ENCODE measurements around the gene BMP5. TPM values are rescaled to one million over a fixed set of nuclear protein-coding genes. Genes with fewer than 3 reads are reported as not detected.

The BMP5 gene
- total and polyA plus RNA-seq, 10 of the 15 experiments (the other 5 are each of a cell fraction or from before 2014, with no cell fraction given) = not detected

- no peak overlapping the region for H3K4me2 ChIP-seq (ENCODE audit: control insufficient read depth, insufficient read depth)
- H2AFZ ChIP-seq (ENCODE audit: control insufficient read depth, low read depth, low read length) = no peak overlapping the region
- SMC1A ChIA-PET (ENCODE audit: uncharacterized antibody, unreplicated experiment) = interaction anchor here (1.5 kb wide), 1 partner anchor 12 kb away, joined by 3 read pairs; no protein-coding TSS in a partner anchor
- no peak overlapping the region for H3K27ac ChIP-seq (ENCODE audit: control insufficient read depth, insufficient read depth)
- H3K36me3 ChIP-seq (ENCODE audit: control insufficient read depth in 2 of 2, insufficient read depth in 2 of 2, low read length in 1 of 2) = no peaks in the 10 kb centered on the region
- ATAC-seq = no peak
- no peaks in the 10 kb centered on the region for H3K27me3 ChIP-seq (replicated peaks in 1 of 2; ENCODE audit: control insufficient read depth in 2 of 2, insufficient read depth in 2 of 2, low read length in 1 of 2)
- BruUV-seq (replicated peaks) = no TSS peak
- RAD21 ChIA-PET (ENCODE audit: unreplicated experiment) = no interaction called here
- no peaks in the 10 kb centered on the region for H3K9me3 ChIP-seq (replicated peaks; ENCODE audit: control insufficient read depth, insufficient read depth, low read length)
- no peaks in the 10 kb centered on the region for H3K4me1 ChIP-seq (ENCODE audit: control insufficient read depth, insufficient read depth, low read length)
- FAIRE-seq = no peak
- no peak for DNase-seq (ENCODE audit: low read depth, low spot score)
- H4K20me1 ChIP-seq (ENCODE audit: control insufficient read depth, insufficient read depth) = no peaks in the 10 kb centered on the region
- H3K79me2 ChIP-seq (ENCODE audit: control insufficient read depth, insufficient read depth, low read length) = no peaks in the 10 kb centered on the region
- H3K9ac ChIP-seq (ENCODE audit: control insufficient read depth, insufficient read depth, low read length) = no peak overlapping the region
- WGBS (ENCODE audit: insufficient coverage, insufficient replicate concordance, low lambda C conversion rate, missing lambda C conversion rate) = 4% methylated on average over 3 of the region's 3 CpGs
- in situ Hi-C loops (cut with MboI) = no loop called here
- POLR2A ChIA-PET = no interaction called here
- intact Hi-C loops (cut with micrococcal nuclease; ENCODE audit: unreplicated experiment) = no loop called here
- CTCF ChIA-PET = no interaction called here
- no peak overlapping the region for H3K4me3 ChIP-seq
- no peak for TF ChIP-seq ELK1 (IDR thresholded peaks at IDR 0.05; ENCODE audit: low read depth, low read length)
- no peak for TF ChIP-seq MLLT1 (IDR thresholded peaks at IDR 0.05)
- no peak for TF ChIP-seq KAT2A (conservative IDR thresholded peaks at IDR 0.05; ENCODE audit: control insufficient read depth, low read depth, low read length)
- TF ChIP-seq SREBF2 (IDR thresholded peaks at IDR 0.05; ENCODE audit: low read length) = no peak
- no peak for TF ChIP-seq ZNF687 (IDR thresholded peaks at IDR 0.05)
- TF ChIP-seq, protein P1, sequence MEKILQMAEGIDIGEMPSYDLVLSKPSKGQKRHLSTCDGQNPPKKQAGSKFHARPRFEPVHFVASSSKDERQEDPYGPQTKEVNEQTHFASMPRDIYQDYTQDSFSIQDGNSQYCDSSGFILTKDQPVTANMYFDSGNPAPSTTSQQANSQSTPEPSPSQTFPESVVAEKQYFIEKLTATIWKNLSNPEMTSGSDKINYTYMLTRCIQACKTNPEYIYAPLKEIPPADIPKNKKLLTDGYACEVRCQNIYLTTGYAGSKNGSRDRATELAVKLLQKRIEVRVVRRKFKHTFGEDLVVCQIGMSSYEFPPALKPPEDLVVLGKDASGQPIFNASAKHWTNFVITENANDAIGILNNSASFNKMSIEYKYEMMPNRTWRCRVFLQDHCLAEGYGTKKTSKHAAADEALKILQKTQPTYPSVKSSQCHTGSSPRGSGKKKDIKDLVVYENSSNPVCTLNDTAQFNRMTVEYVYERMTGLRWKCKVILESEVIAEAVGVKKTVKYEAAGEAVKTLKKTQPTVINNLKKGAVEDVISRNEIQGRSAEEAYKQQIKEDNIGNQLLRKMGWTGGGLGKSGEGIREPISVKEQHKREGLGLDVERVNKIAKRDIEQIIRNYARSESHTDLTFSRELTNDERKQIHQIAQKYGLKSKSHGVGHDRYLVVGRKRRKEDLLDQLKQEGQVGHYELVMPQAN (conservative IDR thresholded peaks at IDR 0.05) = no peak
- no peak for TF ChIP-seq KDM1A (IDR thresholded peaks at IDR 0.05; ENCODE audit: borderline replicate concordance)
- TF ChIP-seq WRNIP1 (IDR thresholded peaks at IDR 0.05; ENCODE audit: borderline replicate concordance, low read depth, low read length) = no peak
- TF ChIP-seq JUNB (IDR thresholded peaks at IDR 0.05) = no peak
- TF ChIP-seq, protein P2, sequence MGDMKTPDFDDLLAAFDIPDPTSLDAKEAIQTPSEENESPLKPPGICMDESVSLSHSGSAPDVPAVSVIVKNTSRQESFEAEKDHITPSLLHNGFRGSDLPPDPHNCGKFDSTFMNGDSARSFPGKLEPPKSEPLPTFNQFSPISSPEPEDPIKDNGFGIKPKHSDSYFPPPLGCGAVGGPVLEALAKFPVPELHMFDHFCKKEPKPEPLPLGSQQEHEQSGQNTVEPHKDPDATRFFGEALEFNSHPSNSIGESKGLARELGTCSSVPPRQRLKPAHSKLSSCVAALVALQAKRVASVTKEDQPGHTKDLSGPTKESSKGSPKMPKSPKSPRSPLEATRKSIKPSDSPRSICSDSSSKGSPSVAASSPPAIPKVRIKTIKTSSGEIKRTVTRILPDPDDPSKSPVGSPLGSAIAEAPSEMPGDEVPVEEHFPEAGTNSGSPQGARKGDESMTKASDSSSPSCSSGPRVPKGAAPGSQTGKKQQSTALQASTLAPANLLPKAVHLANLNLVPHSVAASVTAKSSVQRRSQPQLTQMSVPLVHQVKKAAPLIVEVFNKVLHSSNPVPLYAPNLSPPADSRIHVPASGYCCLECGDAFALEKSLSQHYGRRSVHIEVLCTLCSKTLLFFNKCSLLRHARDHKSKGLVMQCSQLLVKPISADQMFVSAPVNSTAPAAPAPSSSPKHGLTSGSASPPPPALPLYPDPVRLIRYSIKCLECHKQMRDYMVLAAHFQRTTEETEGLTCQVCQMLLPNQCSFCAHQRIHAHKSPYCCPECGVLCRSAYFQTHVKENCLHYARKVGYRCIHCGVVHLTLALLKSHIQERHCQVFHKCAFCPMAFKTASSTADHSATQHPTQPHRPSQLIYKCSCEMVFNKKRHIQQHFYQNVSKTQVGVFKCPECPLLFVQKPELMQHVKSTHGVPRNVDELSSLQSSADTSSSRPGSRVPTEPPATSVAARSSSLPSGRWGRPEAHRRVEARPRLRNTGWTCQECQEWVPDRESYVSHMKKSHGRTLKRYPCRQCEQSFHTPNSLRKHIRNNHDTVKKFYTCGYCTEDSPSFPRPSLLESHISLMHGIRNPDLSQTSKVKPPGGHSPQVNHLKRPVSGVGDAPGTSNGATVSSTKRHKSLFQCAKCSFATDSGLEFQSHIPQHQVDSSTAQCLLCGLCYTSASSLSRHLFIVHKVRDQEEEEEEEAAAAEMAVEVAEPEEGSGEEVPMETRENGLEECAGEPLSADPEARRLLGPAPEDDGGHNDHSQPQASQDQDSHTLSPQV (IDR thresholded peaks at IDR 0.05) = no peak
These were observed 38.9 kb downstream of the BMP5 start for GRCh38 chr6:55836481-55836880.

Measured in GM12878 (cell line).